Right atrium auricular region (tissue), 2 donors: Measurements from ENCODE around the gene ATP11A. TPM values are rescaled to one million over a fixed set of nuclear protein-coding genes. Genes with fewer than 3 reads are reported as not detected.

Source experiments
- DNase-seq: peaks from one replicate; pipeline ENCODE4 v3.0.0-alpha.2; 2019; ENCODE audit warnings: low spot score
- H3K27ac ChIP-seq, 2 donors: fragments of 200-600 bp; sonication (generic); 1 replicate in 1 of 2; 2 replicates in 1 of 2; pipeline ENCODE4 v1.5.1; 2016 to 2019
- H3K27me3 ChIP-seq, 2 donors: fragments of 200-600 bp; sonication (generic); one replicate each; pipeline versions ENCODE4 v1.5.1 to v1.6.0; 2017 to 2019
- H3K36me3 ChIP-seq: fragments of 200-600 bp; sonication (generic); one replicate; pipeline ENCODE4 v1.5.1; 2016
- H3K4me1 ChIP-seq, 2 donors: fragments of 200-600 bp; sonication (generic); one replicate each; pipeline versions ENCODE4 v1.5.1 to v1.6.0; 2017 to 2019
- H3K4me3 ChIP-seq, 2 donors: fragments of 200-600 bp; sonication (generic); 1 replicate in 1 of 2; 2 replicates in 1 of 2; pipeline ENCODE4 v1.5.1; 2017 to 2019; ENCODE audit warnings: mild to moderate bottlenecking in 1 of 2, moderate library complexity in 1 of 2
- H3K9me3 ChIP-seq, 2 donors: fragments of 200-600 bp; sonication (generic); one replicate each; pipeline ENCODE4 v1.5.1; 2019
- CTCF ChIP-seq, 2 donors: fragments of 200-600 bp; sonication (generic); IDR thresholded peaks; one replicate each; pipeline ENCODE4 v1.5.1; 2019; ENCODE audit warnings: antibody characterized with exemption in 2 of 2
- total RNA-seq, 2 donors: library from RNA; depleted of rRNA; stranded (reverse); fragments of >200 nt; gene quantifications; one replicate each; pipeline ENCODE4 v1.1.0, GENCODE V29; 2016

ATP11A gene
- total RNA-seq, 2 donors from 2014 or later = 31.8 to 48.6 TPM

- H3K9me3 ChIP-seq = no peaks in the 10 kb centered on the region
- TF ChIP-seq CTCF (IDR thresholded peaks at IDR 0.05) = no peak
- no peak overlapping the region for H3K27ac ChIP-seq
- DNase-seq = no peak
- no peaks in the 10 kb centered on the region for H3K36me3 ChIP-seq
- H3K4me3 ChIP-seq = no peak overlapping the region
- H3K27me3 ChIP-seq = no peaks in the 10 kb centered on the region
- no peaks in the 10 kb centered on the region for H3K4me1 ChIP-seq
Measured at GRCh38 chr13:112905990-112906641, 216.3 kb downstream of the ATP11A start.

GRCh38 chr13:112907286-112907685 lies 217.4 kb downstream of the ATP11A start:
- no peaks in the 10 kb centered on the region for H3K4me1 ChIP-seq
- H3K27ac ChIP-seq = no peak overlapping the region
- no peaks in the 10 kb centered on the region for H3K36me3 ChIP-seq
- no peaks in the 10 kb centered on the region for H3K9me3 ChIP-seq
- H3K27me3 ChIP-seq = no peaks in the 10 kb centered on the region
- no peak for TF ChIP-seq CTCF (IDR thresholded peaks at IDR 0.05)
- H3K4me3 ChIP-seq = no peak overlapping the region
- DNase-seq = no peak

GRCh38 chr13:112907871-112908331 lies 218.1 kb downstream of the ATP11A start:
- H3K4me1 ChIP-seq = no peaks in the 10 kb centered on the region
- no peaks in the 10 kb centered on the region for H3K27me3 ChIP-seq
- no peak overlapping the region for H3K4me3 ChIP-seq
- no peak for TF ChIP-seq CTCF (IDR thresholded peaks at IDR 0.05)
- DNase-seq = no peak
- H3K27ac ChIP-seq = no peak overlapping the region
- H3K36me3 ChIP-seq = no peaks in the 10 kb centered on the region
- H3K9me3 ChIP-seq = no peaks in the 10 kb centered on the region

- H3K36me3 ChIP-seq = no peaks in the 10 kb centered on the region
- H3K4me1 ChIP-seq = no peaks in the 10 kb centered on the region
- no peaks in the 10 kb centered on the region for H3K27me3 ChIP-seq
- no peaks in the 10 kb centered on the region for H3K9me3 ChIP-seq
- H3K4me3 ChIP-seq = no peak overlapping the region
- DNase-seq = no peak
- no peak overlapping the region for H3K27ac ChIP-seq
- TF ChIP-seq CTCF (IDR thresholded peaks at IDR 0.05) = no peak
Measured at GRCh38 chr13:112908342-112908741, 218.5 kb downstream of the ATP11A start.

GRCh38 chr13:112910016-112910415 lies 220.2 kb downstream of the ATP11A start:
- no peaks in the 10 kb centered on the region for H3K36me3 ChIP-seq
- no peak overlapping the region for H3K27ac ChIP-seq
- H3K27me3 ChIP-seq = no peaks in the 10 kb centered on the region
- H3K4me1 ChIP-seq = no peaks in the 10 kb centered on the region
- DNase-seq = no peak
- no peak overlapping the region for H3K4me3 ChIP-seq
- no peak for TF ChIP-seq CTCF (IDR thresholded peaks at IDR 0.05)
- H3K9me3 ChIP-seq = no peaks in the 10 kb centered on the region
